CD4-positive, alpha-beta T cell (primary cell): ENCODE results near the gene RGMA. TPM values are rescaled to one million over a fixed set of nuclear protein-coding genes. Genes with fewer than 3 reads are reported as not detected.

ENCODE experiments used
- ATAC-seq: fragments of 200-7000 bp; cut with Tn5 transposase; one replicate; pipeline ENCODE4 v1.10.0; 2022; ENCODE audit warnings: mild to moderate bottlenecking; ENCODE audit not compliant: poor library complexity
- CTCF ChIA-PET: fragments of 350-600 bp; sonication (Branson Sonifier 250); formaldehyde crosslinking; loops from one replicate; lab custom pipeline; 2021; ENCODE audit warnings: antibody characterized with exemption, inconsistent platforms; lab: Charles Lee
- POLR2A ChIA-PET: fragments of 350-600 bp; sonication (Branson Sonifier 250); formaldehyde crosslinking; loops from one replicate; lab custom pipeline; 2021; ENCODE audit warnings: antibody characterized with exemption, inconsistent platforms; lab: Charles Lee
- DNase-seq, 14 experiments: peaks; one replicate each; pipeline ENCODE4 v3.0.0-alpha.2; 2013 to 2020; ENCODE audit warnings: mixed read lengths in 2 of 14
- H3K27ac ChIP-seq, 2 donors: one replicate each; pipeline versions ENCODE4 v1.5.1 to v1.7.0; 2013; ENCODE audit warnings: low read length in 2 of 2, low read depth in 1 of 2, mild to moderate bottlenecking in 1 of 2
- H3K27me3 ChIP-seq, 2 experiments: 1 replicate in 1 of 2; 2 replicates in 1 of 2; pipeline versions ENCODE4 v1.6.1 to v1.7.0; 2013; ENCODE audit warnings: low read length in 2 of 2, control low read depth in 1 of 2, mild to moderate bottlenecking in 1 of 2, moderate library complexity in 1 of 2; ENCODE audit not compliant: insufficient read depth in 2 of 2, control insufficient read depth in 1 of 2
- H3K36me3 ChIP-seq: one replicate; pipeline ENCODE4 v1.6.1; 2013; ENCODE audit warnings: low read length, control low read depth; ENCODE audit not compliant: insufficient read depth
- H3K4me1 ChIP-seq: one replicate; pipeline ENCODE4 v1.6.1; 2013; ENCODE audit warnings: low read length, control low read depth; ENCODE audit not compliant: insufficient read depth
- H3K4me3 ChIP-seq: one replicate; pipeline ENCODE4 v1.5.1; 2013; ENCODE audit warnings: mild to moderate bottlenecking, low read length, moderate library complexity
- H3K9me3 ChIP-seq, 2 experiments: 1 replicate in 1 of 2; 2 replicates in 1 of 2; pipeline versions ENCODE4 v1.6.1 to v1.7.0; 2013; ENCODE audit warnings: low read length in 2 of 2, mild to moderate bottlenecking in 2 of 2, control low read depth in 1 of 2, moderate library complexity in 1 of 2; ENCODE audit not compliant: control insufficient read depth in 1 of 2, insufficient read depth in 1 of 2
- H3K27ac Mint-ChIP-seq: one replicate; pipeline ENCODE4 v1.8.0; 2020; ENCODE audit warnings: mixed read lengths
- H3K27me3 Mint-ChIP-seq: one replicate; pipeline ENCODE4 v1.8.0; 2021; ENCODE audit warnings: mixed read lengths
- H3K36me3 Mint-ChIP-seq: one replicate; pipeline ENCODE4 v1.8.0; 2021; ENCODE audit warnings: low read depth, mixed read lengths
- H3K4me1 Mint-ChIP-seq: one replicate; pipeline ENCODE4 v1.8.0; 2021; ENCODE audit warnings: low read depth, mixed read lengths
- H3K4me3 Mint-ChIP-seq: one replicate; pipeline ENCODE4 v1.8.0; 2020; ENCODE audit warnings: mild to moderate bottlenecking, mixed read lengths
- H3K9me3 Mint-ChIP-seq: one replicate; pipeline ENCODE4 v1.8.0; 2020; ENCODE audit warnings: mixed read lengths
- intact Hi-C, 2 experiments: fragments of 100-400 bp; cut with DNase I in 1 of 2; cut with micrococcal nuclease in 1 of 2; formaldehyde crosslinking; loops; one replicate each; pipeline versions ENCODE4 v1.15.1 to v1.9.0; 2023 to 2025; cut with DNase I, micrococcal nuclease
- total RNA-seq, 174 experiments: library from RNA in 2 of 174; stranded (reverse) in 2 of 174; gene quantifications; one replicate each; pipeline ENCODE4 v1.2.3 and lab custom pipeline; 2021 to 2026
- TF ChIP-seq, protein P1 (sequence below): fragments of 200-600 bp; IDR thresholded peaks from one replicate; pipeline ENCODE4 v1.8.0; 2022; ENCODE audit warnings: antibody characterized with exemption, mild to moderate bottlenecking

Gene RGMA
- total RNA-seq, 2 experiments from 2014 or later: not detected

DNA sequence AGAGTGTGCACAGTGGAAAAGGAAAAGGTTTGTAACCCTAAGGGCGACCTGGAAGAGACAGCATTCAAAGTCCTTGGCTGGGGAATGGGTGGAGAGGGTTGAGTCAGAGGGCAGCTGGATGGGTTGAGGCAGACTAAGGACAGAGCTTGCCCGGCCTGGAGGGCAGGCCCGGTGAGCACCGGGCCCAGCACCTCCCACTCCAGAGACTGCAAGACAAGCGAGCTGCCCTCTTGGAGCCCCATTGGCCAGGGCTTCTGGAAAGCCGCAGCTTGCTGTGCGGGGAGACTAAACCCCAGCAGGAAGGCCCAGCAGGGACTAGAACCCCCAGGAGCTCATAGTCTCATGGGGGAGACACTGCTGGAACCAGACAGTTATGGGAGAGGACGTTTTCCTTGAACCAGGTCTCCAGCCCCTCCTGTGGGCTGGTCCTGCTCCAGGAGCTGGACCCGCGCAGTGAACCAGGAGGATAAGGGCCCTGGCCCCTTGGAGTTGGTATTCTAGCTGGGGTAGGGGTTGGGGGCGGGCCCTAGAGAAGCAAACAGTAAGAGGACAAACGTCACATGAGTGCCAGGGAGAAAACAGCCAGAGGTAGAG lies 59.1 kb downstream of the RGMA start:
- ATAC-seq (no peak), DNase-seq (peak in 1 of 14 experiments; percentile 30)
- Mint-ChIP-seq H3K4me3 (no peak overlapping the region), H3K27me3 (no peaks in the 10 kb centered on the region), H3K36me3 (peaks cover 37% of the 10 kb centered on the region), H3K27ac (peak overlapping the region; percentile 80), H3K9me3 (no peaks in the 10 kb centered on the region), H3K4me1 (peaks cover 33% of the 10 kb centered on the region)
- intact Hi-C loops: loop anchor here (1.0 to 5.0 kb wide), 4 partner anchors 1090 to 1295 kb away; no protein-coding TSS in a partner anchor
- H3K4me1 ChIP-seq: peaks cover 33% of the 10 kb centered on the region
- POLR2A ChIA-PET: interaction anchor here (0.8 to 1.7 kb wide), 5 partner anchors 9 to 1090 kb away, joined by 3 to 7 read pairs (median 4); no protein-coding TSS in a partner anchor
- peaks cover 17% of the 10 kb centered on the region for H3K36me3 ChIP-seq
- H3K27me3 ChIP-seq: no peaks in the 10 kb centered on the region
- H3K27ac ChIP-seq: no peak overlapping the region
- CTCF ChIA-PET: interaction anchor here (0.6 to 2.9 kb wide), 9 partner anchors 9 to 1294 kb away, joined by 3 to 13 read pairs (median 5); no protein-coding TSS in a partner anchor
- H3K4me3 ChIP-seq: no peak overlapping the region
- TF ChIP-seq, protein P1, sequence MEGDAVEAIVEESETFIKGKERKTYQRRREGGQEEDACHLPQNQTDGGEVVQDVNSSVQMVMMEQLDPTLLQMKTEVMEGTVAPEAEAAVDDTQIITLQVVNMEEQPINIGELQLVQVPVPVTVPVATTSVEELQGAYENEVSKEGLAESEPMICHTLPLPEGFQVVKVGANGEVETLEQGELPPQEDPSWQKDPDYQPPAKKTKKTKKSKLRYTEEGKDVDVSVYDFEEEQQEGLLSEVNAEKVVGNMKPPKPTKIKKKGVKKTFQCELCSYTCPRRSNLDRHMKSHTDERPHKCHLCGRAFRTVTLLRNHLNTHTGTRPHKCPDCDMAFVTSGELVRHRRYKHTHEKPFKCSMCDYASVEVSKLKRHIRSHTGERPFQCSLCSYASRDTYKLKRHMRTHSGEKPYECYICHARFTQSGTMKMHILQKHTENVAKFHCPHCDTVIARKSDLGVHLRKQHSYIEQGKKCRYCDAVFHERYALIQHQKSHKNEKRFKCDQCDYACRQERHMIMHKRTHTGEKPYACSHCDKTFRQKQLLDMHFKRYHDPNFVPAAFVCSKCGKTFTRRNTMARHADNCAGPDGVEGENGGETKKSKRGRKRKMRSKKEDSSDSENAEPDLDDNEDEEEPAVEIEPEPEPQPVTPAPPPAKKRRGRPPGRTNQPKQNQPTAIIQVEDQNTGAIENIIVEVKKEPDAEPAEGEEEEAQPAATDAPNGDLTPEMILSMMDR: no peak
- H3K9me3 ChIP-seq: no peaks in the 10 kb centered on the region

DNA sequence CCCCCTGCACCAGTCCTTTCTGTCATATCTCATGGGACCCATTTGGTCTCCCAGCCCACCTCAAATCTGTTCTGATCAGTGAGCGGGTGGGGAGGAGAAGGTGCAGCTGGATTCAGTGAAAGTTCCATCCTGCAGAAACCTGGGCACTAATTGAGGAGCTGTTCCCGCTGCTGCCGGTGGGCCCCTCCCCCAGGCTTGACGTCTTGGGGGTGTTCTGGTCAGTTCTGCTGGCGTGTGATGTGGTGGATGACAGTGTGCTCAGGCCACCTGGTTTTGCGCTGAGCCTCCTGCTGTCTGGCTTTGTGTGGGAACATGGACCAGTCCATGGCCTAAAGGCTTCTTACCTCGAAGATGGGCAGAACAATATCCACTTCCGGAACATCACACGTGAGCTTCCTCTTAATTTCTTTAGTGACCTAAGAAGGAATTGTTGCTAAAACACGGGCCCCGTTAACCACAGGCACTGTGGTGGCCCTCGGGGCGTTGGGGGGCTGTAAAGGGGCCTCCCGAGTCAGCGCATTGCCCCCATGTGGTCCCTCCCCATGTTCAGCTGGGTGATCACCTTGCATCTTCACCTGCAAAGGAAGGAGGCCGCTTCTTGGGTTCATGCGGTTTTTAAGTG lies 59.7 kb downstream of the RGMA start:
- H3K9me3 ChIP-seq: no peaks in the 10 kb centered on the region
- DNase-seq (no peak), ATAC-seq (no peak)
- Mint-ChIP-seq H3K9me3 (no peaks in the 10 kb centered on the region), H3K4me1 (peaks cover 39% of the 10 kb centered on the region), H3K4me3 (no peak overlapping the region), H3K27ac (peak overlapping the region; percentile 80), H3K27me3 (no peaks in the 10 kb centered on the region), H3K36me3 (peaks cover 43% of the 10 kb centered on the region)
- ChIA-PET POLR2A (interaction anchor here (1.5 to 1.7 kb wide), 2 partner anchors 20 to 1090 kb away, joined by 4 to 7 read pairs; no protein-coding TSS in a partner anchor), CTCF (interaction anchor here (1.1 to 2.9 kb wide), 6 partner anchors 8 to 1295 kb away, joined by 3 to 13 read pairs (median 8); no protein-coding TSS in a partner anchor)
- H3K4me1 ChIP-seq: peaks cover 39% of the 10 kb centered on the region
- H3K27me3 ChIP-seq: no peaks in the 10 kb centered on the region
- H3K4me3 ChIP-seq: no peak overlapping the region
- intact Hi-C loops: no loop called here
- no peak overlapping the region for H3K27ac ChIP-seq
- peaks cover 23% of the 10 kb centered on the region for H3K36me3 ChIP-seq
- TF ChIP-seq, protein P1: no peak

DNA sequence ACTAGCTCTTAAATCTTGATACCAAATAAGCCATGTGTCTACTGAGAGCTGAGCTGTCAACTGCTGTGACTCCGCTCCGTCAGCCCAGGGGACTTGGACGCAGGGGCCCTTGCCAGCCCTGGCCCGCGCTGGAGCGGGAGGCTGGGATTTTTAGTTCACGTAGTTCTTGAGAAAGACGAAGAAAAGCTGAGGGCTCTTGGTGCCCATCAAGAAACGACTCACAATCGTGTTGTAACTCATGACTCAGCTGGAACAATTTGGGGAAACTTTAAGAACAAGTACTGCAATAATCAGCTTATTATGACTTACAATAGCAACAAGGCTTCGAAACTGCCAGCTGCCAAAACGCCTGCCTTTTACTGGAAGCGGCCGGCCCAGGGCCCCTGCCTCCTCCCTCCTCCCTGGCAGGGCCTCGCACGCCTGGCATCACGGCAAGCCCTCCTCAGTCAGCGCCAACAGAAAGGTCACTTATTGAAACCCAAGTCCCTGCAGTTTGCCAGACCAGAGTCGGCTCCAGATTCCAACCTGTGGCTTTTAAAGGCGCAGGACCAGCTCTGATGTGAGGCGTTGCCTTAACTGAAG lies 60.3 kb downstream of the RGMA start:
- Histone ChIP-seq H3K4me3 (no peak overlapping the region), H3K27me3 (no peaks in the 10 kb centered on the region), H3K27ac (peak overlapping the region in 1 of 2 donors; percentile 16), H3K9me3 (no peaks in the 10 kb centered on the region), H3K36me3 (peaks cover 29% of the 10 kb centered on the region), H3K4me1 (peaks cover 41% of the 10 kb centered on the region)
- POLR2A ChIA-PET: interaction anchor here (0.9 to 1.5 kb wide), 2 partner anchors 14 to 20 kb away, joined by 4 read pairs; no protein-coding TSS in a partner anchor
- TF ChIP-seq, protein P1: no peak
- DNase-seq: peak in 3 of 14 experiments; percentile 22 to 66 (median 55)
- Mint-ChIP-seq H3K36me3 (peaks cover 49% of the 10 kb centered on the region), H3K4me3 (no peak overlapping the region), H3K27ac (peak overlapping the region; percentile 80), H3K27me3 (no peaks in the 10 kb centered on the region), H3K4me1 (peaks cover 42% of the 10 kb centered on the region), H3K9me3 (no peaks in the 10 kb centered on the region)
- intact Hi-C loops: no loop called here
- CTCF ChIA-PET: interaction anchor here (1.1 to 2.9 kb wide), 4 partner anchors 8 to 1091 kb away, joined by 4 to 11 read pairs (median 6); no protein-coding TSS in a partner anchor
- ATAC-seq: no peak
